Esophagus muscularis mucosa (tissue), 3 donors: Measurements from ENCODE around the gene RNASEH2A.

Experiments used
- POLR2A ChIP-seq: fragments of 450-650 bp; IDR thresholded peaks from one replicate; pipeline ENCODE4 v1.6.1; 2017; ENCODE audit warnings: antibody characterized with exemption, moderate library complexity, mild to moderate bottlenecking, low read depth
- TF ChIP-seq, protein P1 (sequence below), 3 experiments: fragments of 200-600 bp in 2 of 3; fragments of 450-650 bp in 1 of 3; sonication (generic) in 2 of 3; IDR thresholded peaks; one replicate each; pipeline ENCODE4 v1.5.1; 2017 to 2019; ENCODE audit warnings: antibody characterized with exemption in 3 of 3, mild to moderate bottlenecking in 2 of 3, moderate library complexity in 1 of 3

DNA sequence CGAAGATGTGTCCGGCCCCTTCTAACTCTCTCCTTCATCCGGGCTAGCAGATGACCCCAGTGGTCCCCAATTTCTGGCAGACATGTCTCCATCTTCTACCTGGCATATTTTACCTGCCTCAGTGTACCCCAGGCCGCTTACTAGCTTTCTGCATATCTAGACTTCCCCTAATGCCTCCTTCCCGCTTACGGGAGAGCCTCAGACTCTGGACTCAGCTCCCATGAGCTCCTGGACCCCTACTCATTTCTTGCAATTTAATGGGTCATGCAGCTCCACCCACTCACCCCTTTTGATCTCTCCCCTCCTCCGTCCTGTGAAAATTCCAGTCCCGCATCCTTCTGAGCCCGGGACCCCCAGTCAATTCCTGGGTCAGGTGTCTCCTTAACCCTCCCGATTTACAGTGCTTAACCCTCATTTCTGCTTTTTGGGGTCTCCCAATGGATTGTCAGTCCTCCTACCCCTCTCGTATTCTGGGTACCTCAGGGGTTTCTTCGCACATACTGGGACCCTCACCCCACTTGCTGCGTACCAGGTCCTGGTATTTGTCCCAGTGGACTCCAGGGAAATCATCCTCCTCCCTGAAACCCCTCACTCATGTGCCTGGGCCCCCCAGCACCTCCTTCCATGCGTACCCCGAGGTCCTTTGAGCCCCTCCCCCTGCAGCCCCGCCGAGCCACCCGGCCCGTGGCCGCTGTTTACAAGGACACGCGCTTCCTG lies 15.6 kb upstream of the RNASEH2A start:
- TF ChIP-seq, protein P1, sequence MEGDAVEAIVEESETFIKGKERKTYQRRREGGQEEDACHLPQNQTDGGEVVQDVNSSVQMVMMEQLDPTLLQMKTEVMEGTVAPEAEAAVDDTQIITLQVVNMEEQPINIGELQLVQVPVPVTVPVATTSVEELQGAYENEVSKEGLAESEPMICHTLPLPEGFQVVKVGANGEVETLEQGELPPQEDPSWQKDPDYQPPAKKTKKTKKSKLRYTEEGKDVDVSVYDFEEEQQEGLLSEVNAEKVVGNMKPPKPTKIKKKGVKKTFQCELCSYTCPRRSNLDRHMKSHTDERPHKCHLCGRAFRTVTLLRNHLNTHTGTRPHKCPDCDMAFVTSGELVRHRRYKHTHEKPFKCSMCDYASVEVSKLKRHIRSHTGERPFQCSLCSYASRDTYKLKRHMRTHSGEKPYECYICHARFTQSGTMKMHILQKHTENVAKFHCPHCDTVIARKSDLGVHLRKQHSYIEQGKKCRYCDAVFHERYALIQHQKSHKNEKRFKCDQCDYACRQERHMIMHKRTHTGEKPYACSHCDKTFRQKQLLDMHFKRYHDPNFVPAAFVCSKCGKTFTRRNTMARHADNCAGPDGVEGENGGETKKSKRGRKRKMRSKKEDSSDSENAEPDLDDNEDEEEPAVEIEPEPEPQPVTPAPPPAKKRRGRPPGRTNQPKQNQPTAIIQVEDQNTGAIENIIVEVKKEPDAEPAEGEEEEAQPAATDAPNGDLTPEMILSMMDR (IDR thresholded peaks at IDR 0.05), result no peak
- no peak for TF ChIP-seq POLR2A
